Kidney glomerular epithelial cell (primary cell): Measurements from ENCODE around the gene CHST2.

Experiments used
- DNase-seq: peaks from one replicate; lab custom pipeline; 2025; lab: John Stamatoyannopoulos, UW

Gene CHST2

DNA sequence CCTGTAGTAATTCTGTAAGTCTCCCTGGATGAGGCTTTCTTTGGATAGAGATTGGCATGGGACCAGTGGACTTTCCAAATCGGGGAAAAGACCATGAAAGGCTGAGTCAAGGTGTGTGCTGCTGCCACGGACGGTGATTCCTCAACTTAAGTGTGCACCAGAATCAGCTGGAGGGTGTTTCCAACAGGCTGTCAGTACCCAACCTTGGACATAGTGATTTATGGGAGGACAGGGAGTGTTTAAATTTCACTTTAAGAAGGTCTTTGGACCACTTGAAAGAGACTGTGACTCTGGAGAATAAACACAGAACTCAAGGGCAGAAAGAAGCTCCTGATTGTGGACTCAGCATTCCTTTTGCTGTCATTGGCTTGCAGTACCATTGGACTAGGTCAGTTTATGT is 20.4 kb upstream of the CHST2 start:
- DNase-seq = no peak

- DNase-seq = no peak
These were observed 19.9 kb upstream of the CHST2 start for GRCh38 chr3:143099690-143100089.

- no peak for DNase-seq
These were observed 19.1 kb upstream of the CHST2 start for GRCh38 chr3:143100451-143100850.

DNA sequence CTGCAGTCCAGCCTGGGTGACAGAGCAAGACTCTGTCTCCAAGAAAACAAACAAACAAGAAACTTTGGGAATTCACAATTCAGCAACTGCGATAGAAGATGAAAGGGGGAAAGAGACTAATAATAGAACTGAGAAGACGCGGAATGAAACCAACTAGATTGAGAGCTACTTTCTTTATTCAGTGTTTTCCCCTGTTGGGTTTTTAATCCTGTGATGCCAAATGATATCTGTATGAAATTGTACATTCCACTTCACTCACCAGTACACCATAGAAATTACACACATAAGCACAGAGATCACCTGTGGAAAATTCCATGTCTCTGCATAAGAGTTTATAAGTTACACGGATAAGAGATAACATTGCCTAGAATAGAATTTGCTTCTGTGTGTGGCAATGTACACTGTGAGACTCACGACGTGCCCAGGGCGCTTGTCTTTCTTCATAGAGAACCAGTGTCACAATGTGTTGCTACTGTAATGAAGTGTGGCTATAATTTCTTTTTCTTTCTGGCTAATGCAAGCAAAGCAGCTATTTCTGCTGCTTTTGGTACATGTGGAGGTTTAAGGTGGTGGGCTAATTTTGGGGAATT is 17.7 kb upstream of the CHST2 start:
- no peak for DNase-seq

DNA sequence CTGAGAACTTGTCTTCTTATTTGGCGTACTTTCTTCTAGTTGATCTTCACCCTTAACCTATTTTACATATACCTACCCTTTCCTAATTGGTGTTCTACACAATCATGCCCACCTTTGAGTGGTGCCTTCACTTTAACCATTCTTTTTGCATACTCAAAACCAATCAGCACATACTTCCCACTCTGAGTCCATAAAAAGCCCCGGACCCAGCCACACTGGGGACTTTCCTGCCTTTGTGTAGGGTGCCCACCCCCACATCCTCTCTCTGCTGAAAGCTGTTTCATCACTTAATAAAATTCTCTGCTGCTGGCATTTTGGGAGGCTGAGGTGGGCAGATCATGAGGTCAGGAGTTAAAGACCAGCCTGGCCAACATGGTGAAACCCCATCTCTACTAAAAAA is 15.9 kb upstream of the CHST2 start:
- DNase-seq = no peak

DNA sequence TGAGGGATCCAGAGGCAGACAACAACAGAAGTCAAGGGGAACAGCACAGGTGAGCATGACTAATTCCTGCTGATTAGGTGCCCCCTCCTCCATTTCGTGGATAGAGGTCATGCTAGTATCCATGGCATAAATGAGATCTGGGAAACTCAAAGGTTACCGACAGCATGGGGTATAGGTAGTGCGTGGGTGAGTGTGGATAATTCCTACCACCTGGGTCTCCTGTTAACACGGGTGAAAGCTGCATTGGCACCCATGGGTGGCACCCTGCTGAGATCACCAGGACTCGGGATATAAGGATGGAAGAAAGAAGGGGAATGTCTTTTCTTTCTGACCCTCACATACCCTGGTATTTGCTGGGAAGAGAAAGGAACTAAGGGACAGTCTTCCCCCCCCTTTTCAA is 14.4 kb upstream of the CHST2 start:
- DNase-seq = no peak

DNA sequence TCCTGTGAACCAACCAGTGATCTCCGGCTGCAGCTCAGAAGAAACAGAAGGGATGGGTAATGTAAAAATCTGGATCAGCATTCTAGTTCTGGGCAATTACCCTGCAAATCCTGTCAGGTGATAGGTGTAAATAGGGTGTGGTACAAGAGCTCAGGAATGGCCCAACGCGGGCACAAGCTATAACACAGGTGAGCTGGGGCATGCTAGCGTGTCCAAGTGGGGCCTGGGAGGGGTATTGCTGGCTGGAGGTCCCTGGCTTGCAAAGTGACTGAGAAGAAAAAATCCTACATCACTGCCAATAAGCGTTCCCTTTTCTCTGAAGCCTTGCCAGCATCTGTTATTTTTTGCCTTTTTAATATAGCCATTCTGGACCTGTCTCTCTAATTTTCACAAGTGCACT is 9.7 kb upstream of the CHST2 start:
- DNase-seq = no peak

GRCh38 chr3:143110371-143110770 is 9.2 kb upstream of the CHST2 start:
- DNase-seq = no peak

DNA sequence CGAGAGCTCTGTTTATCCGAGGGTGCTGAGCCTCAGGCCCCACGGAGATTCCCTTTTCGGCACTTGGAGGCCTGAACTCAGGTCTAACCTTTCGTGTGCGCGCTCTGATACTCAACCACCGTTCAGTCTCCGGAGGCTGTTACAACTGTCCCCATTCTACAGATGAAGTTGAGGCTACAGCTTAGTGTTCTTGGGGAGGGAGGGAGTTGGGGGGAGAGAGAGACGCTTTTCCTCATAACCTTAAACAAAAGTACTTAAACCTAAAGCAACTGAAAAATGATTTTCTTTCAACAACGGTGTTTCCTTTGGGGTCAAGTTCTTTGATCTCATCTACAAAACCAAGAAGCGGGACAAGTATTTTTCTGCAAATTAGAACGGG is 952 bp upstream of the CHST2 start:
- DNase-seq = no peak

DNA sequence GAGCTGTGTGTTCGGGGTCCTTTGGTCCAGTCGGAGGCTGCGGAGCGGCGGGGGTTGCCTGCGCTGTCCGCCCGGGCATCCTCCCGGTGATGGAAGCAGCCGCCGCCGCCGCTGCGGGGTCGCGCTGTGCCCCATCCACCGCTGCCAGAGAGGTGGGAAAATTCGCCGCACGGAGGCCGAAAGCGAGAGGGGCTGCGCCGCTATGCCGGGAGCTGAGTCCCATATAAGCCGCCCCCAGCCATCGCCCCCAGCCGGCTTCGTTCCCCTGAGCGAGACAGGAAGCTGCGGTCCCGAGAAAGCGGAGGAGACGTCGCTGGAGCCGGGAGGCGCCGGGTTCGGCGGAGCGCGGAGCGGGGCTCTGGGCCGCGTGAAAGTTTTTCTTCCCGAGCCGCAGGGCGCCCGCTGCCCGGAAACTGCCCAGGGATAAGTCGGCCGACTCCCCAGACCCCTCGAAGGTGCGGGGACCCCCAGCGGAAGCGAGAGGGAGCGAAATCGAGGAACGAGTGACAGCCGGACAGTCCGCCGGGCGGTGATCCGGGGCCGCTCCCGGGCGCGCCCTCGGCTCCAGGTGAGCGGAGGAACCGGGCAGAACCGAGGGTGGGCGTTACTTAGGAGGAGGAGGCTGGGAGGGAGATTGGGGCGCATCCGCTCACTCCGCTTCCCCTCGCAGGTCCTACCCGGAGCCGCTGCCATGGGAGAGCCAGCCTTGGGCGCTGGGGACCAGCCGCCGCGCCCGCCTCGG is 574 bp downstream of the CHST2 start:
- peak; percentile 56 for DNase-seq

- no peak for DNase-seq
These were observed 1.2 kb downstream of the CHST2 start for GRCh38 chr3:143120716-143121240.

DNA sequence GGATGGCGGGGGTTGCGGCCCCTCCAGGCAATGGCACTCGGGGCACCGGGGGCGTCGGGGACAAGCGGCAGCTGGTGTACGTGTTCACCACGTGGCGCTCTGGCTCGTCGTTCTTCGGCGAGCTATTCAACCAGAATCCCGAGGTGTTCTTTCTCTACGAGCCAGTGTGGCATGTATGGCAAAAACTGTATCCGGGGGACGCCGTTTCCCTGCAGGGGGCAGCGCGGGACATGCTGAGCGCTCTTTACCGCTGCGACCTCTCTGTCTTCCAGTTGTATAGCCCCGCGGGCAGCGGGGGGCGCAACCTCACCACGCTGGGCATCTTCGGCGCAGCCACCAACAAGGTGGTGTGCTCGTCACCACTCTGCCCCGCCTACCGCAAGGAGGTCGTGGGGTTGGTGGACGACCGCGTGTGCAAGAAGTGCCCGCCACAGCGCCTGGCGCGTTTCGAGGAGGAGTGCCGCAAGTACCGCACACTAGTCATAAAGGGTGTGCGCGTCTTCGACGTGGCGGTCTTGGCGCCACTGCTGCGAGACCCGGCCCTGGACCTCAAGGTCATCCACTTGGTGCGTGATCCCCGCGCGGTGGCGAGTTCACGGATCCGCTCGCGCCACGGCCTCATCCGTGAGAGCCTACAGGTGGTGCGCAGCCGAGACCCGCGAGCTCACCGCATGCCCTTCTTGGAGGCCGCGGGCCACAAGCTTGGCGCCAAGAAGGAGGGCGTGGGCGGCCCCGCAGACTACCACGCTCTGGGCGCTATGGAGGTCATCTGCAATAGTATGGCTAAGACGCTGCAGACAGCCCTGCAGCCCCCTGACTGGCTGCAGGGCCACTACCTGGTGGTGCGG is 1.9 kb downstream of the CHST2 start:
- peak; percentile 9 for DNase-seq

DNA sequence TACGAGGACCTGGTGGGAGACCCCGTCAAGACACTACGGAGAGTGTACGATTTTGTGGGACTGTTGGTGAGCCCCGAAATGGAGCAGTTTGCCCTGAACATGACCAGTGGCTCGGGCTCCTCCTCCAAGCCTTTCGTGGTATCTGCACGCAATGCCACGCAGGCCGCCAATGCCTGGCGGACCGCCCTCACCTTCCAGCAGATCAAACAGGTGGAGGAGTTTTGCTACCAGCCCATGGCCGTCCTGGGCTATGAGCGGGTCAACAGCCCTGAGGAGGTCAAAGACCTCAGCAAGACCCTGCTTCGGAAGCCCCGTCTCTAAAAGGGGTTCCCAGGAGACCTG is 2.5 kb downstream of the CHST2 start:
- DNase-seq = no peak

GRCh38 chr3:143122608-143123352 is 3.2 kb downstream of the CHST2 start:
- no peak for DNase-seq

DNA sequence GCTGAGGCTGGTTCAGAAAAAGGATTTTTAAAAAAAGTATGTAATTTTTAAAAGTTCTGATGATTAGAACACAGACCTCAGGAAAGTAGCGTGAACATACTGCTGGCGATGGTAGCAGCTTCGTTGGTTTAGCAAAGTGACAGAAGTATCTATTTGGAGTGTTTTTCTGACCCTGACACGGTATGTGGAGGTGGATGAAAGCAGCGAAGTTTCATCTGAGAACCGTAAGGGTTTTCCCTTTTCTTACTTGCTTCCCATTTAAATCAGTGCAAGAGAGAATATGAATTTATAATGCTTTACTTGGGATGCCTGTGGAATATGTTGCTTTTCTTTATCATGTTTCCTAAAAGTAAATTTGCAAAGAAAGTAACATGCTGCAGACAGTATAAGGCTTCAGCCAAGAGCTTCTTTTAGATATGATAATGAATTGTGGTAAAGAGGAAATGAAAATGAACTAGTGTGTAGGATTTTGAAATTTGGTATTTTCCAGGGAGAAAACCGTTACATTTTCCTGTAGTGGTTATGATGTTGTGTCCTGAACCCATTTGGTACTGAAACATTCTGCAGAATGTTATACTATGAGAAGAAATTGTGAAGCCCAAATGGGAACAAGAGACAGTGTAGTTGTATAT is 3.9 kb downstream of the CHST2 start:
- DNase-seq = no peak

GRCh38 chr3:143124601-143125520 is 5.3 kb downstream of the CHST2 start:
- no peak for DNase-seq

- DNase-seq = no peak
These were observed 8.2 kb downstream of the CHST2 start for GRCh38 chr3:143127801-143128200.

DNA sequence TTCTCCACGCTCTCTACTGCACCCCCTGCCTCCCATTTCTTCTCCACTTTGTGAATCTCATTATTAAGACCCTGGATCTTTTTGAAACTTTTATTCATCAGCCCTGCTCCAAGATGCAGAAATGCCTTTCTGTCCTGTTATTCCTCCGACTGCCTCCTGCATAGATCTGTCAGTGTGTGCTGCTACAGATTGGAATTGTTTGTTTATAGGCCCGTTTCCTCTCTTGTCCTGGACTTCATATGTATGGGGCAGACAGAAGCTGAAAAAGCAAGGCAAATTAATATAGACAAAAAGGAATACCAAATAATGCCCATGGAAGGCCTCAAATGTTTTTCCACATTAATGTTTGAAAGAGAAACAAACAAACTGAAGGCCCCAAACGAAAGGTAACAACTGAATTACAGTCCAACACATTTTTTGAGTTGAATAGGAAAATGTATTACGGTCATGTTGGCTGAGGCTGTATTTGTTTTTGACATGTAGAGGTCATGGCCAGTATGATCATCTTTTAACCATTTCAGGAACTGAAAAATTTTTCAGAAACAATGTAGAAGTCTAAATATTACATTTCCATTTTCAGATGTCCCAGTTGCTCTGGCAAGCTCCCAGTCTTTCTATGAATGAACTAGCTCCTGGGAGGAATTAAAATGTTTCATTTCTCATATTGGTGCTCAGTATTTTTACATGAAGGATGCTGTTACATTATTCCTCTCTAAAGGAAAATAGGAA is 8.8 kb downstream of the CHST2 start:
- no peak for DNase-seq

- DNase-seq = no peak
These were observed 12.8 kb downstream of the CHST2 start for GRCh38 chr3:143132246-143132980.
